Upper lobe of right lung (tissue), 1 donor: Measurements from ENCODE around the gene MGRN1. TPM values are rescaled to one million over a fixed set of nuclear protein-coding genes. Genes with fewer than 3 reads are reported as not detected.

Experiments used
- ATAC-seq: fragments of 200-7000 bp; cut with Tn5 transposase; one replicate; pipeline ENCODE4 v1.9.1; 2020; ENCODE audit warnings: mild to moderate bottlenecking, moderate library complexity
- DNase-seq: peaks from one replicate; pipeline ENCODE4 v3.0.0-alpha.2; 2020
- H3K27ac ChIP-seq: fragments of 200-600 bp; one replicate; pipeline ENCODE4 v1.8.0; 2022
- H3K27me3 ChIP-seq: fragments of 200-600 bp; one replicate; pipeline ENCODE4 v1.8.0; 2022; ENCODE audit warnings: mild to moderate bottlenecking
- H3K36me3 ChIP-seq: fragments of 200-600 bp; one replicate; pipeline ENCODE4 v1.8.0; 2022
- H3K4me1 ChIP-seq: fragments of 200-600 bp; one replicate; pipeline ENCODE4 v1.8.0; 2022
- H3K4me3 ChIP-seq: fragments of 200-600 bp; one replicate; pipeline ENCODE4 v1.8.0; 2022; ENCODE audit warnings: mild to moderate bottlenecking
- H3K9me3 ChIP-seq: fragments of 200-600 bp; one replicate; pipeline ENCODE4 v1.8.0; 2022
- CTCF ChIP-seq: fragments of 200-600 bp; IDR thresholded peaks from one replicate; pipeline ENCODE4 v1.8.0; 2022; ENCODE audit warnings: antibody characterized with exemption
- intact Hi-C: fragments of 100-400 bp; cut with DNase I; formaldehyde crosslinking; loops from one replicate; pipeline ENCODE4 v1.11.0; 2022
- total RNA-seq: library from RNA; stranded (reverse); fragmentation: NEBNext Ultra II Directional; extraction: Animal tissue kit (Norgen Biotek cat#: 25700); gene quantifications from one replicate; pipeline ENCODE4 v1.2.1, GENCODE V29; 2021
- donor health status: DM: no; HTN: yes; CAD: no; lungs with severe emphysema.

Gene MGRN1
- total RNA-seq, 1 donor from 2014 or later: 81.3 TPM

- Histone ChIP-seq H3K4me3 (no peak overlapping the region), H3K9me3 (no peaks in the 10 kb centered on the region), H3K36me3 (peaks cover 16% of the 10 kb centered on the region), H3K4me1 (peaks cover 7% of the 10 kb centered on the region), H3K27ac (no peak overlapping the region), H3K27me3 (no peaks in the 10 kb centered on the region)
- ATAC-seq (no peak), DNase-seq (no peak)
- no peak for TF ChIP-seq CTCF
- intact Hi-C loops: no loop called here
Observed at GRCh38 chr16:4604401-4604800, 20.2 kb upstream of the MGRN1 start.

DNA sequence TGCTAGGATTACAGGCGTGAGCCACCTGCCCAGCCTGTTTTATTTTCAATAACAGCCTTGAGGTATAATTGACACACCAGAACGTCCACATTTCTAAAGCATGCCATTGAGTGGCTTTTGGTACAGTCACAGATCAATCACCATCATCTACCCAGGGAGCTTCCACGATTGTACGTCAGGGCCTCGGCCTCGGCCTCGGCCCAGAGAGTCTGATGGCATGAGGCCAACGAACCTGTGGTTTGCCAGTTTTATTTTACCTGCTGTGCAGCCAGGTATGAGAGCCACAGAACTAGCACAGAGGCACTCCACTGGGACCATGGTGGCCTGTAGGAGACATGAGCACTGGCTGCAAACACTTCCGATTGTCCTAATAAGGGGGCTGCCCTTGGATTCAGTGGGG, 18.3 kb upstream of the MGRN1 start:
- Histone ChIP-seq H3K27ac (no peak overlapping the region), H3K27me3 (no peaks in the 10 kb centered on the region), H3K4me3 (no peak overlapping the region), H3K4me1 (peaks cover 3% of the 10 kb centered on the region), H3K36me3 (peaks cover 25% of the 10 kb centered on the region), H3K9me3 (no peaks in the 10 kb centered on the region)
- ATAC-seq: no peak
- DNase-seq: no peak
- intact Hi-C loops: no loop called here
- TF ChIP-seq CTCF: no peak

DNA sequence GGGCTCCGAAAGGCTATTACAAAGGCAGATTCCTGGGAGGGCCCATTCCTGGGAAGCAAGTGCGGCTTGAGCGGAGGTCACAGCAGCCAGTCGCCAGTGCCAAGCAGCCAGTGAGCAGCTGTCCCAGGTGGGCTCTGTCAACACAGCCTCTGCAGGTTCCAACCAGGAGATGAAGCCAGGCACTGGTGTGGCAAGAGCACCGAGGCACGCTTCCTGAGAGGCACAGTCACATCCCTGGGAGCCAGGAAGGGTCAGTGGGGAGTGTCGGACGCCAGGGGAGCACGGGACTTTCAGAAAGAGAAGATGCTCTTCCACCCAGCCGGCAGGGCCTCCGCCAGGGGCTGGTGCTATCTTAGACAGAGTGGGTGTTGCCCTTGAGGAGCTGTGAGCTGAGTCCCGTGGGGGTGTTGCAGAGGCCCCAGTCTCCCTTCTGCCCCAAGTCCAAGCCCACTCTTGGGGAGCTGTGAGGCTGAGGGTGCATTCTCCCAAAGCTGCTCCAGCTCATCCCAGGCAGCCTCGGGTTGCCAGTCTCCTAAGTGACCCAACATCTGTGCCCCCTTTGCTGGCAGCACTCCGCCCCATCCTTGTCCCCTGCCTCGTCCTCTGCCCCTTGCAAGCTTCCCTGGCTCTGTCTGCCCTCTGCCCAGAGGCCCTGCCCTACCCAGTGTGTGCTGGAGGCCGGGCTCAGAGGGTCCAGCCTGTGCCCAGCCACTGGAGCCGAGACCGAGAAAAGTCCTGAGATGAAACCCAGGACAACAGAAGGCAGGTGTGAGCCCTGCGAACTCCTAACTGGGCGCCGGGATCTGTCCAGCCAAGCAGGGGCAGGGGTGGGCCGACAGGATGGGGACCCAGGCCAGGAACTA, 16.6 kb upstream of the MGRN1 start:
- TF ChIP-seq CTCF: no peak
- H3K9me3 ChIP-seq: no peaks in the 10 kb centered on the region
- no peak overlapping the region for H3K4me3 ChIP-seq
- H3K27me3 ChIP-seq: no peaks in the 10 kb centered on the region
- peaks cover 8% of the 10 kb centered on the region for H3K4me1 ChIP-seq
- DNase-seq (no peak), ATAC-seq (no peak)
- H3K27ac ChIP-seq: no peak overlapping the region
- H3K36me3 ChIP-seq: peaks cover 25% of the 10 kb centered on the region
- intact Hi-C loops: no loop called here

GRCh38 chr16:4608704-4608980, 16.0 kb upstream of the MGRN1 start:
- TF ChIP-seq CTCF: no peak
- Histone ChIP-seq H3K4me1 (peaks cover 14% of the 10 kb centered on the region), H3K27me3 (no peaks in the 10 kb centered on the region), H3K4me3 (no peak overlapping the region), H3K9me3 (no peaks in the 10 kb centered on the region), H3K36me3 (peaks cover 25% of the 10 kb centered on the region), H3K27ac (no peak overlapping the region)
- DNase-seq (no peak), ATAC-seq (no peak)
- intact Hi-C loops: no loop called here

DNA sequence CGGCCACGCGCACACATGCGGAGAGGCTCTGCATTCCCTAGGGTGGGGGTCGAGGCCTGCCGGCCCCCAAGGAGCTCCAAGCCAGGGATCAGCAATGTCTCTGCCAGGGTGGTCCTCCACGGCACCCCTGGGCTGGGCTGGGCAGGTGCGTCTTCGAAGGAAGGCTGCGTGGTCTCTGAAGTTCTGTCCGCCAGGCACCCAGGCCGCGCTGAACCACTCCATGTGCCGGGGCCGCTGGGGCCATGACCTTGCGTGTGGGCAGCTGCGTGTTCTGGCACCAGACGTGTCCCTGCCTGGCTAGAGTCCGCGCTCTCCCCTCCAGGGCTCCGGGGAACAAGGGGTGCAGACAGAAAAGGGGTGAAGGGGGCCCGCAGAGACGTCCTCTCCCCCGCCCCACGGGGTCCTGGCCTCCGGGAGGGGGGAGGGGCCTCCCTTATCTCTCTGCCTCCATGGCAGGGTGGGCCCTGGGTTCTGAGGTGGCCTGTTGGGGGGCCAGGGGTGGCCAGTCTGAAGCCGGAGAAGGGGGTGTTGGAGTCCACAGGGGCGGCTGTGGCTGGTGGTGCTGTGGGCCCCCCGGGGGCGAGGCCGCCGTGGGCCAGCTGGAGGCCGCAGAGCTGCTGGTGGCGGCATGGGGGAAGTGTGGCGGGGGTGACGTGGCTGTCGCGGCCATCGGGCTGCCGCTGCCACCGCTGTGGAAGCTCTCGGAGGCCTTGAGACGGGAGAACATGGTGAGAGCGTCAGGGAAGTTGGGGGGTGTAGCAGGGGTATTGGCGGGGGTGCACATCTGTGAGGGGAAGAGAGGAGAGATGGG, 15.2 kb upstream of the MGRN1 start:
- intact Hi-C loops: no loop called here
- no peak for TF ChIP-seq CTCF
- Histone ChIP-seq H3K27me3 (no peaks in the 10 kb centered on the region), H3K4me3 (no peak overlapping the region), H3K4me1 (peaks cover 17% of the 10 kb centered on the region), H3K36me3 (peaks cover 25% of the 10 kb centered on the region), H3K9me3 (no peaks in the 10 kb centered on the region), H3K27ac (no peak overlapping the region)
- DNase-seq (no peak), ATAC-seq (no peak)
